Measurements from ENCODE around the gene RCVRN. TPM values are rescaled to one million over a fixed set of nuclear protein-coding genes. Genes with fewer than 3 reads are reported as not detected.

Gene RCVRN
- polyA plus RNA-seq, 3 donors from 2014 or later = not detected

GRCh38 chr17:9900044-9900594, 5.0 kb downstream of the RCVRN start:
- Mint-ChIP-seq H3K27me3 (ENCODE audit: low read depth in 3 of 3) (peaks cover 2 to 4% (median 3%) of the 10 kb centered on the region in 3 donors), H3K4me3 (no peak overlapping the region), H3K36me3 (peaks cover 0 to 7% (median 0%) of the 10 kb centered on the region in 3 donors), H3K9me3 (no peaks in the 10 kb centered on the region), H3K4me1 (no peaks in the 10 kb centered on the region), H3K27ac (no peak overlapping the region)
- DNase-seq = no peak

- no peak for DNase-seq
- no peak overlapping the region for H3K27ac Mint-ChIP-seq
- H3K4me3 Mint-ChIP-seq = no peak overlapping the region
- no peaks in the 10 kb centered on the region for H3K9me3 Mint-ChIP-seq
- peaks cover 2 to 4% (median 3%) of the 10 kb centered on the region in 3 donors for H3K27me3 Mint-ChIP-seq (ENCODE audit: low read depth in 3 of 3)
- H3K36me3 Mint-ChIP-seq = peaks cover 0 to 7% (median 0%) of the 10 kb centered on the region in 3 donors
- H3K4me1 Mint-ChIP-seq = no peaks in the 10 kb centered on the region
Observed at GRCh38 chr17:9899280-9900043, 5.6 kb downstream of the RCVRN start.

- H3K27ac Mint-ChIP-seq = no peak overlapping the region
- peaks cover 2 to 5% (median 4%) of the 10 kb centered on the region in 3 donors for H3K27me3 Mint-ChIP-seq (ENCODE audit: low read depth in 3 of 3)
- no peaks in the 10 kb centered on the region for H3K4me1 Mint-ChIP-seq
- peaks cover 0 to 7% (median 0%) of the 10 kb centered on the region in 3 donors for H3K36me3 Mint-ChIP-seq
- no peak for DNase-seq
- H3K9me3 Mint-ChIP-seq = no peaks in the 10 kb centered on the region
- H3K4me3 Mint-ChIP-seq = no peak overlapping the region
Observed at GRCh38 chr17:9898812-9899211, 6.3 kb downstream of the RCVRN start.

GRCh38 chr17:9897372-9897968, 7.6 kb downstream of the RCVRN start:
- Mint-ChIP-seq H3K27ac (no peak overlapping the region), H3K4me1 (no peaks in the 10 kb centered on the region), H3K4me3 (no peak overlapping the region), H3K9me3 (no peaks in the 10 kb centered on the region), H3K27me3 (ENCODE audit: low read depth in 3 of 3) (peaks cover 2 to 9% (median 4%) of the 10 kb centered on the region in 3 donors), H3K36me3 (peaks cover 0 to 7% (median 0%) of the 10 kb centered on the region in 3 donors)
- no peak for DNase-seq

DNA sequence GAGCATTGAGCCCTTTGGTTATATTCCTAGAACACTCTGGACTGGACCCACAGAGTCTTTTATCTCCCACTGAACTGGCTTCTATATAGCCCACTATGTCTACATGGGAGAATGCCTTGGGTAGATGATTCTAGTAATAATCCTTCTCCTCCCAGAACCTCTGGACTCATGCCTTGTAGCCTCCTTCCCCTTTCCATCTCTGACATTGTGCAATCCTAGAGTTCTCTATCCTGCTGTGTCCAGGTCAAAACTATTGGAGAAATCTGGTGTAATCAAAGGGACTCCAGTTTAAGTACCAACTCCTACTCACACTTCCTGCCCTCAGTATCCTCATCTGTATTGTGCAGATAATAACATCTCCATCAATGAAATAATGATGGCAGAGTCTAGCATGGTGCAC, 9.1 kb downstream of the RCVRN start:
- H3K27ac Mint-ChIP-seq = no peak overlapping the region
- no peaks in the 10 kb centered on the region for H3K4me1 Mint-ChIP-seq
- H3K27me3 Mint-ChIP-seq (ENCODE audit: low read depth in 3 of 3) = peaks cover 2 to 9% (median 4%) of the 10 kb centered on the region in 3 donors
- peaks cover 0 to 4% (median 0%) of the 10 kb centered on the region in 3 donors for H3K36me3 Mint-ChIP-seq
- no peak overlapping the region for H3K4me3 Mint-ChIP-seq
- no peaks in the 10 kb centered on the region for H3K9me3 Mint-ChIP-seq
- DNase-seq = no peak

DNA sequence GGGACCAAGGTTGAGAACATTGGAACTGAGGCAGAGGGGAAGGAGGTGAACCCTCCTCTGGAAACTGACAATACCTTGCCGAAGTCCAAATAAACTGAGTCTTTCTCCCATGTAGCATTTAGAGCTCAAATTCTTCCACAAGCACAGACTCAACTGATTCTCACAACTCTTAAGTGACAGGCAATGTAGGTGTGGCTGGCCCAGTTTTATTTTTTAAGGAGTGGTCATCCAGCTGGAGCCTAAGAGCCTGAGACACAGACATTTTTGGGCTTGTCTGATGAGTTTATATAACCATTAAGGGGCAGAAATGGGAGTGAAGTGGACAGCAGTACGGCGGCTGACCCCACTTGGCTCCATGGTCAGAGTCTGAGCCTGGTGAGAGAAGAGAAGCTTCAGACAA, 10.8 kb downstream of the RCVRN start:
- Mint-ChIP-seq H3K27me3 (ENCODE audit: low read depth in 3 of 3) (peaks cover under 1 to 7% (median 3%) of the 10 kb centered on the region in 3 donors), H3K4me1 (no peaks in the 10 kb centered on the region), H3K27ac (no peak overlapping the region), H3K9me3 (no peaks in the 10 kb centered on the region), H3K4me3 (no peak overlapping the region), H3K36me3 (no peaks in the 10 kb centered on the region)
- no peak for DNase-seq

GRCh38 chr17:9893411-9894012, 11.6 kb downstream of the RCVRN start:
- H3K36me3 Mint-ChIP-seq = no peaks in the 10 kb centered on the region
- no peaks in the 10 kb centered on the region for H3K4me1 Mint-ChIP-seq
- no peak overlapping the region for H3K4me3 Mint-ChIP-seq
- peaks cover 0 to 7% (median 5%) of the 10 kb centered on the region in 3 donors for H3K27me3 Mint-ChIP-seq (ENCODE audit: low read depth in 3 of 3)
- no peak overlapping the region for H3K27ac Mint-ChIP-seq
- no peak for DNase-seq
- no peaks in the 10 kb centered on the region for H3K9me3 Mint-ChIP-seq

- H3K9me3 Mint-ChIP-seq = no peaks in the 10 kb centered on the region
- no peak overlapping the region for H3K4me3 Mint-ChIP-seq
- DNase-seq = no peak
- H3K4me1 Mint-ChIP-seq = no peaks in the 10 kb centered on the region
- peaks cover 0 to 7% (median 3%) of the 10 kb centered on the region in 3 donors for H3K27me3 Mint-ChIP-seq (ENCODE audit: low read depth in 3 of 3)
- H3K27ac Mint-ChIP-seq = no peak overlapping the region
- no peaks in the 10 kb centered on the region for H3K36me3 Mint-ChIP-seq
Observed at GRCh38 chr17:9890124-9890523, 14.9 kb downstream of the RCVRN start.

DNA sequence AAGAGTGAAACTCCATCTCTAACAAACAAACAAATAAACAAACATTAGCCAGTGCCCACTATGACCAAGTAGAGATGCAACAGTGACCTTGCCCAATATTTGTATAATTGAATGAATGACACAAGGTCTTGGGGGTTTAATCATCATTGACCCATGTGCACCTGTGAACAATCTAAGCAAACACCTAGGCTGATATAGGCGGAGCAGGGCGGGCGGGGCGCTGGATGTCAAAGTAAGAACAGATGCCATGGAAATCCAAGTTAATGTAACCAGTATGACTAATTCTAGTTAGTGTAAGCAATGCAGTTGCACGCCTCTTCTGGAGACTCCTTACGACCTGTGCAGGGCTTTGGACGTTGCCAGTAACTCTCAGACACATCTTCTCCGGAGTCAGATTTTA, 17.6 kb downstream of the RCVRN start:
- Mint-ChIP-seq H3K4me3 (no peak overlapping the region), H3K36me3 (no peaks in the 10 kb centered on the region), H3K27ac (no peak overlapping the region), H3K27me3 (ENCODE audit: low read depth in 3 of 3) (peaks cover 0 to 3% (median 0%) of the 10 kb centered on the region in 3 donors), H3K4me1 (no peaks in the 10 kb centered on the region), H3K9me3 (peaks cover 6 to 14% (median 11%) of the 10 kb centered on the region in 6 donors)
- DNase-seq = no peak

DNA sequence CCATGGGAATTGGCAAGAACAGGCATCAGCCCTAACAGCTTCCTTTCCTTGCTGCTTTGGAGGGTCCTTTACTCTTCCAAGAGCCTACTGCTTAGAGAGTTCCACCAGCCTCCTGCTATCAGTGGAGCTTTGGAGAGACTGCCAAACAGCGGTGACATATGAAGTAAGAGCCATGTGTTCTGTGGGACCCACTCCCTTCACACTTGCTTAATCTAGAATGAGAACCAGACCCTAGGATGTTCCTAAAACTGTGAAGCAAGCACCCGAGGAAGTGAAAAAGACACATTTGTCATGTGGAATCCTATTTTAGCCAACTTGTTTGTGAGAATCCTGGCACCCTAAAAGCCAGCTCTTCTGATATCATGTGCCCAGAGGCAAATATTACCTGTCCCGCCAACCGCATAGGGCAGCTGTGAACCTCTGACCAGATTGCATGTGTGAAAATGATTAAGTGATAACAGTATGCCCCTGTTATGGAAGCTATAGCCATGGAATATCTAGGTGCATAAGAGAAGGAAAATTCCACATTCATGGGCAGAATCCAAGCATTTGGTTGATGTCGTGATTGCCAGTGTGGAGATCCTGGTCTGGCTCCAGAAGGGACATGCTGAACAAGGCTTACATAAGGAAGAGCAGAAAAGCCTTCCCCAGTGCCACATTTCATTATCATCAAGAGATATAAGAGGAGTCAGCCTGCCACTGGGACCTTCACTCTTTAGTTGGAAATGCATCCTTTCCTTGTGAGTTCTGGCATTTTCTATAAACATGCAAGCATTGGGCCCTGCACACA, 18.7 kb downstream of the RCVRN start:
- peaks cover 6 to 22% (median 14%) of the 10 kb centered on the region in 6 donors for H3K9me3 Mint-ChIP-seq
- H3K27ac Mint-ChIP-seq = no peak overlapping the region
- no peaks in the 10 kb centered on the region for H3K4me1 Mint-ChIP-seq
- peaks cover 0 to 3% (median 3%) of the 10 kb centered on the region in 3 donors for H3K27me3 Mint-ChIP-seq (ENCODE audit: low read depth in 3 of 3)
- DNase-seq = no peak
- H3K4me3 Mint-ChIP-seq = no peak overlapping the region
- H3K36me3 Mint-ChIP-seq = peaks cover 0 to 5% (median 0%) of the 10 kb centered on the region in 3 donors

GRCh38 chr17:9883451-9883850, 21.6 kb downstream of the RCVRN start:
- Mint-ChIP-seq H3K4me1 (no peaks in the 10 kb centered on the region), H3K4me3 (no peak overlapping the region), H3K27me3 (ENCODE audit: low read depth in 3 of 3) (peaks cover 0 to 10% (median 4%) of the 10 kb centered on the region in 3 donors), H3K36me3 (peaks cover 0 to 5% (median 0%) of the 10 kb centered on the region in 3 donors), H3K9me3 (peaks cover 6 to 22% (median 14%) of the 10 kb centered on the region in 6 donors), H3K27ac (no peak overlapping the region)
- no peak for DNase-seq

DNA sequence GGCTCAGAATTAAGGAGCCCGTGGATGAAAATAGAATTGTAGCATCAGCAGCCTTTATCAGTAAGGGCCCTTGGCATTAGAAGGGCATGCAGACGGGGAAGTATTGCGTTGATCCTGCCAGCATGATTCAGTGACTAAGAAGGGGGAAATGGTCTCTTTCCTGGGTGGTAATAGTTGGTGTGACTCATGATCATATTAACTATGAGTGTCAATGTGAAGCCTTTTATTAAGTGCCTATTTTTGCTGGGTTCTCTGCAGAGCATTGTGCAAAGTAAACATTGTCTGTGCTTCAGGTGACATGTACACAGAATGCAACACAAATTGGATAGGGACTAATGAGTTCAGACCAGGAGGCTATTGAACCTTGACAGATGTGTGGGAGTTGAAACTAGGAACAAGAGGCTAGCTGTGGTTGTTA, 24.5 kb downstream of the RCVRN start:
- Mint-ChIP-seq H3K4me1 (no peaks in the 10 kb centered on the region), H3K9me3 (peaks cover 6 to 22% (median 14%) of the 10 kb centered on the region in 6 donors), H3K36me3 (peaks cover 0 to 5% (median 0%) of the 10 kb centered on the region in 3 donors), H3K27ac (no peak overlapping the region), H3K4me3 (no peak overlapping the region), H3K27me3 (ENCODE audit: low read depth in 3 of 3) (peaks cover 4 to 10% (median 5%) of the 10 kb centered on the region in 3 donors)
- DNase-seq = no peak

GRCh38 chr17:9878786-9879525, 26.1 kb downstream of the RCVRN start:
- Mint-ChIP-seq H3K4me1 (no peaks in the 10 kb centered on the region), H3K4me3 (no peak overlapping the region), H3K36me3 (peaks cover 0 to 5% (median 0%) of the 10 kb centered on the region in 3 donors), H3K27me3 (ENCODE audit: low read depth in 3 of 3) (peaks cover 4 to 10% (median 8%) of the 10 kb centered on the region in 3 donors), H3K27ac (no peak overlapping the region), H3K9me3 (peaks cover 5 to 22% (median 14%) of the 10 kb centered on the region in 6 donors)
- no peak for DNase-seq
